ENCODE measurements around the gene RYR3.

The RYR3 gene

DNA sequence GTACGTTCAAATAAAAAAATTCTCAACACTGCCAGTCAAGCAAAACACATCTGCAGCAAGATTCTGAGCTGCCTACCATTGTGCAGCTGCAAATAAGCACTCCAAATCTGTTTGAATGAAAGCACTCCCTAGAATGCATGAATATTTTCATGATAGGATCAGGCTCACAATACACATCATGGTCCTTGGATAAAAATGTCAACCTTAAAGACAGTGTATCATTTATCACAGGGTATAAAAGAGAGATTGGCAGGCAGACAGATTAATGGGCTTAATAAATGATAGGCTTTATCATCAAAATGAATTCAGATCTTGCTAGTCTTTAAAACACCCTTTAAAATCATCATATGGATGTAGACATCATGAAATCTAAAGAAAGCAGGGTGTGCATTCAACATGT, 9.2 kb downstream of the RYR3 start:
- no peak for DNase-seq (ENCODE audit: low read depth)

DNA sequence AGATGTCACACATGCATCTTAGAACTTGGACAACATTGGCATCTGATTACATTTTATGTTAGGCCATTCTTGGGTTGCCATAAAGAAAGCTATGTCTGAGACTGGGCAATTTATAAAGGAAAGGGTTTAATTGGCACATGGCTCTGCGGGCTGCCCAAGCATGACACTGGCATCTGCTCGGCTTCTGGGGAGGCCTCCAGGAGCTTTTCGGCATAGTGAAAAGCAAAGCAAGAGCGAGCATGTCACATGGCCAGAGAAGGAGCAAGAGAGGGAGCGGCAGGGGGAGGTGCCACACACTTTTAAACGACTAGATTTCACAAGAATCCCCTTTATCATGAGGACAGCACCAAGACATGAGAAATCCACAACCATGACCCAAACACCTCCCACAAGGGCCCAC, 11.3 kb downstream of the RYR3 start:
- no peak for DNase-seq (ENCODE audit: low read depth)

DNA sequence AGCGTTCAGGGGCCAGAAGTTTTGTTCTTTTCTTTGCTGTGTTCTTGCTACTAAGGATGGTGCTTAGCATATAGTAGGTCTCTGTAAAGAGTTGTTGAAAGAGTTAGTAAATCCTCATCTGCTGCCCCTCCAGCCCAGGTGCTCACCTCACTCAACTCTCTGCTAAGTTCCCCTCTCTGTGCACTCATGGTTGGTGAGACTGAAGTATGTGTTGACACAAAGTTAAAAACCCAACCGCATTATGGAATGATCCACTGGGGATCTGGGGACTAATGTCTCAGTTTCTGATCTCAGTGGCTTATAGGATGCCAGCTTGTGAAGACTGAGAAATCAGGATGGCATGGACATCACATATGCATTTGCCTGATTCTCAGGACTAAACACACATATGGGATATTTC, 13.8 kb downstream of the RYR3 start:
- no peak for DNase-seq (ENCODE audit: low read depth)

DNA sequence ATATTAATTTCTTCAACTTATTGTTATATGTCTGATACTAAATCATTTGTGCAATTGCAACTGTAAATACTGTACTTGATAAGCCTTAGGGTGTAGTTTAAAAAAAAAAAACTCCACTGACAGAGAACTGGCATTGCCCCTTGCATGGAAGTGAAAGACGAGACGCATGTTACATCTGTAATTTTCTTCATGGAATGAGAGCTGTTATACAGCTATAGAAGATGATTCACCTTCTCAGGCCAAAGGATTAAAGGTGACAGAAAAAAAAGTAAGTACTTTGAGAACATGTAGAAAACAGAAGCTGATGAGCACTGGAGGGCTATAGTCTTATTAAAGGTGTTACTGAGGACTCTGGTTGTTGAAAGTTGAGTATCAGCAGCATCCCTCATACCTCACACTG, 16.1 kb downstream of the RYR3 start:
- no peak for DNase-seq (ENCODE audit: low read depth)

DNA sequence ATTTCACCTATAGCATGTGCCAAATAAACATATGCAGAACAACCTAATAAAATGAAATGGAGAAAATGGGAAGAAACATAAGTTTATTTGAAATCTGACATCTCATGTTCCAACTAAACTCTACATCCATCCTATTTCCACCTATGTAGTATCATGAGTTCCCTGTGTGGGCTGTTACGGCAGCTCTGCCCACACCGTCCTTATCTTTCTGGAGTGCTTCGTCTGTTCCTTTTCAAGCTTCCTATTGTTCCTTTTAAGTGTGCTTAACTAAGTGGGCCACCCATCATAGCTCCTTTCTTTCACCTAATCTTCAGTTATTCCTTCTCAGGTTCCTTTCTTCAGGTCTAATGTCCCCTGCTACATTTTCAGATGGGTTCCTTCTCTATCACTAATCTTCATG, 17.3 kb downstream of the RYR3 start:
- DNase-seq (ENCODE audit: low read depth): no peak

DNA sequence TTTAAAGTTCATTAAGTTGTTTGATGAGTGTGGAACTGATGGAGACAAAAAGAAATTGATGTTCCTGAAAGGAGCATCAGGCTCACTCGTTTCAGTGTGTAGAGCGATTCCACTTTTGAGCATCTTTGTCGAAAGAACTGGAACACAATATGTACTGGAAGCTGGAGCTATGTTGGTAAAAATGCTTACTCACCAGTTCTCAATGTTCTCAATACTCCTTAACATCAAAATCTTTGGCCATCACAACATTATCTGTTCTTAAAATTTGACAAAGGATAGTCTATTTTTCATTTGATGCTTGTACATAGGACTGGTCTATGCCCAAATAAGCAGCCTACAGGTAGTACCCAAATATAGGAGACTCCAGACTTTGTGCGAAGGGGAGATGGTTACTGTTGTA, 18.7 kb downstream of the RYR3 start:
- DNase-seq (ENCODE audit: low read depth): no peak

DNA sequence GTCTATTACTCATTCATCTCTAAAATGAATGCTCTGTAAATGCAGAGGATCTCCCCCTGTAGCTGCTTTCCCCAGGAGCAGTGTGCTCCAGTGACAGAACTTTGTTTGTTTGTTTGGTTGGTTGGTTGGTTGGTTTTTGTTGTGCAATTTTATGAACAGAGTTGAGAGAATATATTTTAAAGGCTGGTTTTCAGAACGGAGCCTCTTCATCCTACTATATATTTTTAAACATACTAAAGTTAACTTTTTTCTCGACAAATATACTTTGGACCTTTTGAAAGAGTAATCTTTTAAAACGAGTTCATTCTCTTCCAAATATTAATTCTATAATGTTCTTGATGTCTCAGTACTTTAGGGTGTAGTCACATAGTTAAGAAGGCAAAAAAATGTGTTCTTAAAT, 20.2 kb downstream of the RYR3 start:
- no peak for DNase-seq (ENCODE audit: low read depth)

DNA sequence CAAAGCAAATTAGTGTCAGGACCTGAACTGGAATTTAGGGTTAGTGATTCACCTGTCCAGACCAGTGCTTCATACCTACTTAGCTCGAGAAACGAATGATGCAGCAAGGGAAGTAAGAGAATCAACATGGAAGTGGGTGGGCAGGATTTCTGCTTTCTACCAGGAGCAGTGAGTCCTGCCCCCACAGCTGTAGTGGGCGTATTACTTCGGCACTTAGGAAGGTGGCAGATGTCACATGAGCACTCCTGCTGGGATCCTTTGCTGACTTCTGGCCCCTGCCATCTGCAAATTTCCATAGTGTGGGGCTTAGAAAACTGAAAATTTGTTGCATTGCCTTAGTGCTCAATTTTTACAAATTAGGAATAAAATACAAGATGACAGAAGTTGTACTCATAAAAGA, 31.2 kb downstream of the RYR3 start:
- no peak for DNase-seq (ENCODE audit: low read depth)

DNA sequence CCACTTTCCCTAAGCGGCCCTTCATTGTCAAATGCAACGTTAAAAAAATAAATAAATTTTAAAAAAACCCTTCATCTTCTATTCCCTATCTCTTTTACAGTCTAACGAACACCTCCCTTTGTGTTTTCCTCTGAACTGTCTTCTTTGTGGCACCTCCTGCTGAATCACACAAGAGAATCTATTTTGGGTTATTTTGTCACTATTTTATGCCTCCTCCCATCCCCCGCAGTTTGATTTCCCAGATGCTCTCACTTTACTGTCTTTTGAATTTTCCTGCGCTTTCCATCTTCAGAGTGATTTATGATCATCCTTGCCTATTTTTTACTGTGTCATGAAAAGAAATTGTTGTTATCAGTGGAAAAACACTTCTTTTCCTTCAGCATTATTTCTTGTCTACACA, 32.5 kb downstream of the RYR3 start:
- DNase-seq (ENCODE audit: low read depth): no peak

DNA sequence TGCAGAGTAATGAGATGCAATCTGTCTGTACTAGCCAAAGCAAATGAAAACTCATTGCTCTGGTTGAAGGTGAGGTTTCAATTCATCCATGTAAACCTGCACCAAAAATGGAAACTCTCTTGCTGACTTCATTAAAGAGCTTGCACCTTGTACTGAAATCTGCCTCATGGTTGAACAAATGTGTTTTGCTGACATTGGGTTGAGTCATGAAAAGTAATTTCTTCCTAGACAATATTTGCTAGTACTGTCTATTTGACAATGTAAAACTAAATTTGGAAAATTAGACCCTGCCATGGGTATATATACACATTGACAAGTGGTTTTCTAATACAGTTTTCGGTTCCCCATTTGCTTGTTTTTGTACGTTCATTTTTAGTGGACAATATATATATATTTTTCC, 33.3 kb downstream of the RYR3 start:
- DNase-seq (ENCODE audit: low read depth): no peak

DNA sequence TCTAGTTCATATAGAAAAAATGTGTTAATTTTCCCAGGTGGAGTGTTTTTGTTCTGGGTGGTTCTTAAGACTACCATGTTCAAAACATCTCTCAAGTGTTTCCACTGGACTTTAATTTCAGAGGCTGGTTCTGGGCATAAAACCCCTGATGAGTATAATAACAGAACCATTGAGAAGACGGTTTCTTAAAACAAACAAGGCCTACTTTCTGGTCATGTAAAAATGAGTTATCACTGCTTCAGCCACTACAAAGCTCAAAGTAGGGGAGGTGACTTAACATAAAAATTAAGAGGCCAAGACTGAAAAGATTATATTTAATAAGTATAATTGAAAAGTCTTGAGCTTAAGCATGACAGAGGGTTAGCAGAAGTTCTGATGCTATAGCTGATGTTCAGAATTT, 33.8 kb downstream of the RYR3 start:
- no peak for DNase-seq (ENCODE audit: low read depth)

DNA sequence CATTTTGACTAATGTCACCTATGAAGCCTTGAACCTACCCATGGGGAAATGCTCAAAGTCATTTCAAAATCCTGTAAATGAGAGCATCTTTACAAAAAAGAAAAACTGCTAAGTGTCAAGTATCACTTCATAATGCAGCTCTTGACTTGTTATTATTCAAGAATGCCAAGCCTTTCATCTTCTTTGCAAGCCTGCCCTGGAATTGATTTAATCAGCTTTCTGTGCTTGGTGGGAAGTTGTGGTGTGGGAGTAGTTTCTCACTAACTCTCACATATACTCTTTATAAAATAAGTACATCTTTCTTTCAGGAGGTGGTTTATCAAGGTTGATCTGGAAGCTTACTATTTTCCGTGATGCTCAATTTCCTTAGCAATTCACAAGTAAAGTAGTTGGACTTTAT, 43.6 kb downstream of the RYR3 start:
- DNase-seq (ENCODE audit: low read depth): no peak

DNA sequence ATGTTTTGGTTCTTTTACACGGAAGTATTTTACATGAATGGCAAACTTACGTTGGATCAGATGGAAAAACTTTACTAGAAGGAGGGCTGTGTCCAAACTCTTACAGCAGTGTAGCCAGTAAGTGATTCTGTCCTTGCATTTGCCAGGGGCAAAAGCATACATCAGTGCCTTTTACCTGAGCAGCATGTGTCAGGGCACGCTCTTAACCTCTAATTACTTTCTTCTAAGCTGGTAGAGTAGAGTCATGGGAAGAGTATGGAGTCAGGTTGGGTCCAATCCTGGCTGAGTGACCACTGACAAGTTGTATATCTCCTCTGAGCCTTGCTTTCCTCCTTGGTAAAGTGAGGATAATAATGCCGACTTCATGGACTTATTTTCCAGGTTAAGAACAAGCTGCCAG, 47.1 kb downstream of the RYR3 start:
- DNase-seq (ENCODE audit: low read depth): no peak

DNA sequence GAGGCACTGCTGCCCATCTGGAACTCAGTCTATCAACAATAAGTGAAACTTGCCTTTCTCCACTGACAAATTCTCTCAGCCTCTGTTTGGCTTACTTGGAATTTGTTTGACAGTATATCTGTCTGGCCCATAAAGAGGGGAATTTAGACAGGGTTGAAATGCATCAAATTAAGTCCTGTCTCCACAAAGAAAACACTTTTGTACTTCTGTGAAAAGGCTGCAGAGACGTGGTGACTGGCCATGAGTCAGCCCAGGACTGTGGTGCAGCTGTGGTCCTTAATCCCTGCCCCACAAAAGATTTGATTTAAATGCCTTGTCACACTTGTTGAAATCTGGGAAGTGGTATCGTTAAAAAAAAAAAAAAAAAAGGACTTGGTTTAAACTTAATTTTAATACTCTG, 47.5 kb downstream of the RYR3 start:
- DNase-seq (ENCODE audit: low read depth): no peak

DNA sequence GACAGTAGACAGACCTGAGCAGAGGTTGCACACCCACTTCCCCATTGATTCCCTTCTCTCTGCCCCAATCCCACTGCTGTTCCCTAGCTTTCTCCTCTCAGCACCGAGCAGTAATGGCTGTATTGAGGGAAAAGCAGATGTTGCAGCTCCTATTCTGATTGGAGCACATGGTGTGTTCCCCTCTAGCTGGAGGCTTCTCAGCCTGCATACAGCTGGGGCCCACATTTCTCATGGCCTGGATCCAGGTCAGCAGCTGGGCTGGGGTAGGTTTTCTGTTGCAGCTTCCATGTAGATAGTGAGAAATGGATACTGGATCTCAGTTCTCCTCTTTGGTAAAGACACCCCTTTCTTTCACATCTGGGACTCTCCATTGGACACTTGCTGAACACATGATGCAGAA, 50.1 kb downstream of the RYR3 start:
- DNase-seq (ENCODE audit: low read depth): no peak

DNA sequence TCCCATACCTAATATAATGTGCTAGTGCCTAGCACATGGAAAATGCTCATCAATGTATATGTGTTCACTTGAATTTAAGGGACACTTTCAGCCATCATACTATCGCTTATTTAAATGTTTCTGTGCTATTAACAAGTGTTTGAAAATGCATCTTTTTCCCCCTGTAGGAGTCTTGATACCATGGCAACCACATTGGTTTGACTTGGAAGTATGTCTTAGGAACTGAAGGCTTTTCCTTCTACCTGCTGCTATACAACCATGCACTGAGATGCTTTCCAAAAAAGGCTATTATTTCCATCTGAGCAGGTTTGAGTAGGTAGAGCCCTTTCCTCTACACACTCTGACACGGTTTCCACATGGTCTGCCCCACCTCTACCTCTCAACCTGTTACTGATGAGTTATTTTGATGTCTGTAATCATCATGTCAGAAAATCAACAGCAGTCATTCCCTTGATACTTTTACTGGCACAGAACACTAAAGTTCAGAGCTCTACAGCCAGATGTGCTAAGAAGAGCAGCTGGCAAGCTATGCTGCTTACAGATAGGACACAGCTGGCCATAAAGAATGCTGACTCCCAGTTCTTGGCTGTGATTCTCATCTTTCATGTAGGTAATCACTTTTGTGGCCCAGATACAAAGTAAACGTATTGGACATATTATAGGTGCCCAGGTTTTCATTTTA, 59.3 kb downstream of the RYR3 start:
- no peak for DNase-seq (ENCODE audit: low read depth)

DNA sequence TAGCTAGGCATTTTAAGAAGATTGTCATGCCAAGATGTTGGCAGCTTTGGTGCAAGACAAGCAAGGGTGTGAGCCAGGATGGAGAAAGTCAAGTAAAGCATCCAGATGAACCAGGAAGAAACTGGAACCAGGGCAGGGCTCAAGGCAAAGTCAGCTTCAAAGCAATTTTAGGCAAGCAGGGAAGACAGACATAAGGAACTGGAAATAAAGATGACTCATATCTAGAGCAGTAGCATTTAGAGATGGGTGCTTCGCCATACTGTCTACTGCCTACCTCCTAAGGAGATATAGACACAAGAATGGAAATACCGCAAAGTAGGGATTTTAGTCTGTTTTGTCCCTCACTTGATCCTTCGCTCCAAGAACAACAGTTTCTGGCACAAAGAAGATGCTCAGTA, 59.9 kb downstream of the RYR3 start:
- DNase-seq (ENCODE audit: low read depth): no peak

DNA sequence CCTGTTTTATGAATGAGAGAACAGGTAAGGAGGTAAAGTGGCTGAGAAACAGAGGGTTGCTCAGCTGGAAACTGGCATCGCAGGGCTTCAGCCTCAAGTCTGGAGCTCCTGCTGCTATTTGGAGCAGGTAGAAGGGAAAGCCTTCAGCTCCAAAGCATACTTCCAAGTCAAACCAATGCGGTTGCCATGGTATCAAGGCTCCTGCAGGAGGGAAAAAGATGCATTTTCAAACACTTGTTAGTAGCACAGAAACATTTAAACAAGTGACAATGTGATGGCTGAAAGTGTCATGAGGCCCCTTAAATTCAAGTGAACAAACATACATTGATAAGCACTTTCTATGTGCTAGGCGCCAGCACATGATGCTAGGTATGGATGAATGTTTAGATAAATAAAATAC, 60.4 kb downstream of the RYR3 start:
- no peak for DNase-seq (ENCODE audit: low read depth)

DNA sequence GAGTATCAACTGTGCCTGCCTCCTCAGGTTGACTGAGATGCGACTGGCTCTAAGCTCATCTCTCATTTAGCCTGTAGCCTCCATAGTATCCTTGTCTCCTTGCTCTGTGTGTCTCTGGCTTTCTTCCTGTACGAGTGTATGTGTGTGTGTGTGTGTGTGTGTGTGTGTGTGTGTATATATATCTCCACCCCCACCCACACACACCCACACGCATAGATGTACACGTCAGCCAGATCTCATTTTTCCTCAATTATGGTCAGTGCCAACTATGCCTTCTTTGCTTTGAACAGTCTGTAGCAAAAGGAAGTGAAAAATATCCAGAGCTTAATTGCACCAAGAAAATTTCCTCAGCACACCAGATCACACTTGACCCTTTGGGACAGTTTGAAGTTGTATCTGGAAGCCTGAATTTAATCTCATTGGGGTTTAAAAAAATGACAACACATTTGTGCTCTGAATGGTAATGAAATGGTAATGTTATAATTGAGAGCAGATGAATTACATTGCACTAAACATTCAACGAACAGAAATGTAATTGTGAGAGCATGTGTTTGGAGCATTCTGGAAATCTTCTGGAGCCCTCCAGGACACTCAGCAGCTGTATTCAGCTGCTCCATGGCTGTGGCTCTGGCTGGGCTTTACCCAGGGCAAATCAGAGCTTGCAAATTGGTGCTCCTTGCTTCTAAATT, 63.6 kb downstream of the RYR3 start:
- DNase-seq (ENCODE audit: low read depth): no peak

DNA sequence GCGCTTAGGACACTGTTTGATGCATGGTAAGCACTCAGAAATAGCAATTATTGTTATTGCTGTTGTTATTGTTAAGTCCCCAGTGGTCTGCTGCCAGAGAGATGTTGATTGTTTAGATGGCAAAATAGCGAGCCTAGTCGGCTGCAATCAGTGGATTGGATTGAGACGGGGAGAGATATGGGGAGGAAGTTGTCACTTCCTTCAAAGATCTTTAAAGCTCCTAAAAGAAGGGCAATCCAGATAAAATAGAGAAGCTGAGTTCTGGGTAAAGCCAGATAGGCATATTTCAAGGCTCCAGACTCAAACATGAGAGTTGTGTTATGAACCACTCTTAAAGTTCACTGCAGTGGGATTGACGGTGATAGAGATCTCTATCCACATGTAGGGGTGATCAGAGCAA, 64.5 kb downstream of the RYR3 start:
- DNase-seq (ENCODE audit: low read depth): no peak

DNA sequence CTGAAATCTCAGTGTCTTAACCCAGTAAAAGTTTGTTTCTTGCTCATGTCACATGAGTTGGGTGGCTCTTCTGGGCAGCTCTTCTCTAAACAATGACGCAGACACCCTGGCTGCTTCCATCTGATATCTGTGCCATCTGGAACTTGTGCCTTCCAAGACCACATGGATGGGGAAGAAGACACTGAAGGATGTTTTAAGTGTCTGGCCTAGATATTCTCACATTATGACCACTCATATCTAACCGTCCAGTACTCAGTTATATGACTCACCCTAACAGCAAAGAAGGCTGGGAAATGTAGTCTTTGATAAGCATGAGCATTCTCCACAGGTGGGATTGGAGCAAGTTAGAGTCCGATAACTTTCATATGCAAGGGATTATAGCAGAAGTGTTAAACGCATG, 66.4 kb downstream of the RYR3 start:
- no peak for DNase-seq (ENCODE audit: low read depth)

DNA sequence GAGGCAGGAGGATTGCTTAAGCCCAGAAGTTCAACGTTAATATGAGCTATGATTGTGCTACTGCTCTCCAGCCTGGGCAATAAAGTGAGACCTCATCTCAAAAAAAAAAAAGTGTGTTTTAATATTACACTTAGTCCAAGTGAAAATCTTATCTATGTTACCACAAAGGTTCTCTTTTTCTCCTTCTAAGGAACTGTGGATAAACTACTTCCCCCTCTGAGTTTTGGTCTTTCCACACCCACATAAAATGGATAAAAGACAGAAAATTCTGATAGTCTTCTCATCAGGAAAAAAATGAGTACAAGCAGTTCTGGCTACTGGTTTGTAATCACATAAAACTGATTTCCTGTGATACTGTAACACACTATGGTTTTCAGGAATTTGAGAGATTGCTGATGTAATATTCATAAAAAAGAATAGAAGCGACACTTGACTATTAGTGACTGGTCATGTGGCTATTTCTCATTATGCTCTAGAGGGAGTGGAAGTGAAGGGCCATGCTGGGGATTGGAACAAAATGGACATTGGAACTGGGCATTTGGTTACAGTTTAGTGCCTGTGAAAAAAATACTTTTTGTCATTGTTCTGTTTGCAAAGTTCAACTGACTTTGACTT, 68.2 kb downstream of the RYR3 start:
- no peak for DNase-seq (ENCODE audit: low read depth)

DNA sequence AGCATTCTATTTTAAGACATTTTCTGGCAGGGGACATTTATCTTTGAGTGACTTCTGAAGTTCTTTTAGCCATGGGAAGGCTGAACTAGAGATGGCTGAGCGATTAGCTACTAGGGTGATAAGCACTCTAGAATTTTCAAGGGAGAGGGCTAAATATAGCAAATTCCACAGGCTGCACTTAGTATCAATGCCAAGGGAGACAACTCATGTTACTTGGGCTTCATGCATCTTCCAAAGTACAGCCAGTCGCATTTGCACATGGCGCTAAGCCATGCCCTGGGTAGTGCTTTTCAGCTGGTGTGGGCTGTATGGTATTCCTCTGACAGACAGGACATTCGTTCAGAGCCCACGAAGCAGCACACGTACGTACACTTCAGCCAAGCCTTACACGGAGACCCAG, 69.6 kb downstream of the RYR3 start:
- no peak for DNase-seq (ENCODE audit: low read depth)

DNA sequence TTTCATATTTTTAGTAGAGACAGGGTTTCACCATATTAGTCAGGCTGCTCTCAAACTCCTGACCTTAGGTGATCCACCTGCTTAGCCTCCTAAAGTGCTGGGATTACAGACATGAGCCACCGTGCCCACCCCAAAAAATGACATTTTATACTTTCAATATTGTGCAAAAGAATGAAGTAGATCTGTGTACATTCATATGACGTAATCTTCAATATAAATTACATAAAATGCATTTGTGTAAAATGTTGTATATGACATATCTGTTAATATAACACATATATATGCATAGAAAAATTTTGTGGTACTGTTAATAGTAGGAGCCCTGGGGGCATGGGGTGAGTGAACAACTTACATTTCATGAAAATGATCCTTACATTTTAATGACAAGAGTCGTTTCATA, 71.7 kb downstream of the RYR3 start:
- DNase-seq (ENCODE audit: low read depth): no peak

Measured in stimulated activated CD8-positive, alpha-beta memory T cell treated with anti-CD3 and anti-CD28 coated beads, Interleukin-15, amount 100 ng/mL, for 24 hours (primary cell).